CD4-positive, alpha-beta T cell (primary cell): Measurements from ENCODE around the gene RAD51B. TPM values are rescaled to one million over a fixed set of nuclear protein-coding genes. Genes with fewer than 3 reads are reported as not detected.

Experiments used
- ATAC-seq: fragments of 200-7000 bp; cut with Tn5 transposase; one replicate; pipeline ENCODE4 v1.10.0; 2022; ENCODE audit warnings: mild to moderate bottlenecking; ENCODE audit not compliant: poor library complexity
- CTCF ChIA-PET: fragments of 350-600 bp; sonication (Branson Sonifier 250); formaldehyde crosslinking; loops from one replicate; lab custom pipeline; 2021; ENCODE audit warnings: antibody characterized with exemption, inconsistent platforms; lab: Charles Lee
- POLR2A ChIA-PET: fragments of 350-600 bp; sonication (Branson Sonifier 250); formaldehyde crosslinking; loops from one replicate; lab custom pipeline; 2021; ENCODE audit warnings: antibody characterized with exemption, inconsistent platforms; lab: Charles Lee
- DNase-seq, 14 experiments: peaks; one replicate each; pipeline ENCODE4 v3.0.0-alpha.2; 2013 to 2020; ENCODE audit warnings: mixed read lengths in 2 of 14
- H3K27ac ChIP-seq, 2 donors: one replicate each; pipeline versions ENCODE4 v1.5.1 to v1.7.0; 2013; ENCODE audit warnings: low read length in 2 of 2, low read depth in 1 of 2, mild to moderate bottlenecking in 1 of 2
- H3K27me3 ChIP-seq, 2 experiments: 1 replicate in 1 of 2; 2 replicates in 1 of 2; pipeline versions ENCODE4 v1.6.1 to v1.7.0; 2013; ENCODE audit warnings: low read length in 2 of 2, control low read depth in 1 of 2, mild to moderate bottlenecking in 1 of 2, moderate library complexity in 1 of 2; ENCODE audit not compliant: insufficient read depth in 2 of 2, control insufficient read depth in 1 of 2
- H3K36me3 ChIP-seq: one replicate; pipeline ENCODE4 v1.6.1; 2013; ENCODE audit warnings: low read length, control low read depth; ENCODE audit not compliant: insufficient read depth
- H3K4me1 ChIP-seq: one replicate; pipeline ENCODE4 v1.6.1; 2013; ENCODE audit warnings: low read length, control low read depth; ENCODE audit not compliant: insufficient read depth
- H3K4me3 ChIP-seq: one replicate; pipeline ENCODE4 v1.5.1; 2013; ENCODE audit warnings: mild to moderate bottlenecking, low read length, moderate library complexity
- H3K9me3 ChIP-seq, 2 experiments: 1 replicate in 1 of 2; 2 replicates in 1 of 2; pipeline versions ENCODE4 v1.6.1 to v1.7.0; 2013; ENCODE audit warnings: low read length in 2 of 2, mild to moderate bottlenecking in 2 of 2, control low read depth in 1 of 2, moderate library complexity in 1 of 2; ENCODE audit not compliant: control insufficient read depth in 1 of 2, insufficient read depth in 1 of 2
- H3K27ac Mint-ChIP-seq: one replicate; pipeline ENCODE4 v1.8.0; 2020; ENCODE audit warnings: mixed read lengths
- H3K27me3 Mint-ChIP-seq: one replicate; pipeline ENCODE4 v1.8.0; 2021; ENCODE audit warnings: mixed read lengths
- H3K36me3 Mint-ChIP-seq: one replicate; pipeline ENCODE4 v1.8.0; 2021; ENCODE audit warnings: low read depth, mixed read lengths
- H3K4me1 Mint-ChIP-seq: one replicate; pipeline ENCODE4 v1.8.0; 2021; ENCODE audit warnings: low read depth, mixed read lengths
- H3K4me3 Mint-ChIP-seq: one replicate; pipeline ENCODE4 v1.8.0; 2020; ENCODE audit warnings: mild to moderate bottlenecking, mixed read lengths
- H3K9me3 Mint-ChIP-seq: one replicate; pipeline ENCODE4 v1.8.0; 2020; ENCODE audit warnings: mixed read lengths
- intact Hi-C, 2 experiments: fragments of 100-400 bp; cut with DNase I in 1 of 2; cut with micrococcal nuclease in 1 of 2; formaldehyde crosslinking; loops; one replicate each; pipeline versions ENCODE4 v1.15.1 to v1.9.0; 2023 to 2025; cut with DNase I, micrococcal nuclease
- total RNA-seq, 174 experiments: library from RNA in 2 of 174; stranded (reverse) in 2 of 174; gene quantifications; one replicate each; pipeline ENCODE4 v1.2.3 and lab custom pipeline; 2021 to 2026
- TF ChIP-seq, protein P1 (sequence below): fragments of 200-600 bp; IDR thresholded peaks from one replicate; pipeline ENCODE4 v1.8.0; 2022; ENCODE audit warnings: antibody characterized with exemption, mild to moderate bottlenecking

Gene RAD51B
- total RNA-seq, 2 experiments from 2014 or later: 18.4 to 20.0 TPM

DNA sequence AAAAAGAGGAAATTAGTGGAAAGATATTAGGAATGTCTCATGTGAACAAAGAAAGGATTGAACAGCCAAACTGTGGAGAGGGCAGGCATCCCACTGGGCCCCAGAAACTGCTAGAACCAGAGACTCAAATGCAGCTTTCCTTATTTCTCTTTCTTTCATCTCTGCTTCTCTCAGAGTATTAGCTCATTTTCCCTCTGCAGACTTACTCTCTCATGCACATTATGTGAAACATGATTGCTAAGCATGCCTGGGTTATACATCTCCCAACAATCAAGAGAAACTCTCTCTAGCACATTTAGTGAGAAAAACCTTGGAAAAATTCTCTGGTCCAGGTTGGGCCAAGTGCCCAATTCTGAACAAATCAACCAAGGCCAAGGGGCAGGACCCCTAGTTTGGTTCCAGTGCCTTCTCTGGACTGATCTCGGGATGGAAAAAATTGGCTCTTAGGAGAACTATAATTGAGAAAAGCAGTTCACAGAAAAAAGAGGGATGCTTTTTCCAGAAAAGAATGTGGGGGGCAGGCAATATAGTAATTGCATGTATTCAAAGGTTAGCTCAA, 313.1 kb downstream of the RAD51B start:
- Histone ChIP-seq H3K27ac (no peak overlapping the region), H3K36me3 (no peaks in the 10 kb centered on the region), H3K27me3 (no peaks in the 10 kb centered on the region), H3K9me3 (no peaks in the 10 kb centered on the region), H3K4me1 (no peaks in the 10 kb centered on the region), H3K4me3 (no peak overlapping the region)
- H3K4me3 Mint-ChIP-seq: no peak overlapping the region
- intact Hi-C loops: no loop called here
- H3K36me3 Mint-ChIP-seq: no peaks in the 10 kb centered on the region
- POLR2A ChIA-PET: interaction anchor here (0.8 kb wide), 1 partner anchor 11 kb away, joined by 3 read pairs; no protein-coding TSS in a partner anchor
- peaks cover 10% of the 10 kb centered on the region for H3K4me1 Mint-ChIP-seq
- no peak for ATAC-seq
- H3K27ac Mint-ChIP-seq: no peak overlapping the region
- H3K9me3 Mint-ChIP-seq: no peaks in the 10 kb centered on the region
- TF ChIP-seq, protein P1, sequence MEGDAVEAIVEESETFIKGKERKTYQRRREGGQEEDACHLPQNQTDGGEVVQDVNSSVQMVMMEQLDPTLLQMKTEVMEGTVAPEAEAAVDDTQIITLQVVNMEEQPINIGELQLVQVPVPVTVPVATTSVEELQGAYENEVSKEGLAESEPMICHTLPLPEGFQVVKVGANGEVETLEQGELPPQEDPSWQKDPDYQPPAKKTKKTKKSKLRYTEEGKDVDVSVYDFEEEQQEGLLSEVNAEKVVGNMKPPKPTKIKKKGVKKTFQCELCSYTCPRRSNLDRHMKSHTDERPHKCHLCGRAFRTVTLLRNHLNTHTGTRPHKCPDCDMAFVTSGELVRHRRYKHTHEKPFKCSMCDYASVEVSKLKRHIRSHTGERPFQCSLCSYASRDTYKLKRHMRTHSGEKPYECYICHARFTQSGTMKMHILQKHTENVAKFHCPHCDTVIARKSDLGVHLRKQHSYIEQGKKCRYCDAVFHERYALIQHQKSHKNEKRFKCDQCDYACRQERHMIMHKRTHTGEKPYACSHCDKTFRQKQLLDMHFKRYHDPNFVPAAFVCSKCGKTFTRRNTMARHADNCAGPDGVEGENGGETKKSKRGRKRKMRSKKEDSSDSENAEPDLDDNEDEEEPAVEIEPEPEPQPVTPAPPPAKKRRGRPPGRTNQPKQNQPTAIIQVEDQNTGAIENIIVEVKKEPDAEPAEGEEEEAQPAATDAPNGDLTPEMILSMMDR: no peak
- H3K27me3 Mint-ChIP-seq: no peaks in the 10 kb centered on the region
- DNase-seq: no peak
- CTCF ChIA-PET: no interaction called here

DNA sequence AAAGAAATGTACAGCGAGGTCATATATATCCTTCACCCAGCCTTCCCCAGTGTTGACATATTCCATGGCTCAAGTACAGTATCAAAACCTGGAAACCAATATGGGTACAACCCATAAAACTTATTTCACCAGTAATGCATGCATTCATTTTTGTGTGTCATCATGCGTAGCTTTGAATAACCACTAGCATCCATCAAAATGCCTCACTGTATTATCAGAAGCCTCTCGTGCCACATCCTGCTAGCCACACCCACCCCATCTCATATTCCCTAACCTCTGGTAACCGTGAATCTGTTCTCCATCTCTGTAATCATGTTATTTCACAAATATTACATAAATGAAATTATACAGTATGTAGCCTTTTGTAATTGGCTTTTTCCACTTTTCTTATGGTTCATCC, 314.3 kb downstream of the RAD51B start:
- no peaks in the 10 kb centered on the region for H3K4me1 ChIP-seq
- no peaks in the 10 kb centered on the region for H3K27me3 ChIP-seq
- H3K9me3 Mint-ChIP-seq: no peaks in the 10 kb centered on the region
- ChIA-PET CTCF (no interaction called here), POLR2A (no interaction called here)
- no peak overlapping the region for H3K4me3 Mint-ChIP-seq
- H3K9me3 ChIP-seq: no peaks in the 10 kb centered on the region
- H3K4me3 ChIP-seq: no peak overlapping the region
- no peaks in the 10 kb centered on the region for H3K36me3 ChIP-seq
- ATAC-seq (no peak), DNase-seq (no peak)
- intact Hi-C loops: no loop called here
- H3K4me1 Mint-ChIP-seq: peaks cover 10% of the 10 kb centered on the region
- H3K27me3 Mint-ChIP-seq: no peaks in the 10 kb centered on the region
- no peak overlapping the region for H3K27ac Mint-ChIP-seq
- H3K36me3 Mint-ChIP-seq: no peaks in the 10 kb centered on the region
- TF ChIP-seq, protein P1: no peak
- H3K27ac ChIP-seq: no peak overlapping the region

DNA sequence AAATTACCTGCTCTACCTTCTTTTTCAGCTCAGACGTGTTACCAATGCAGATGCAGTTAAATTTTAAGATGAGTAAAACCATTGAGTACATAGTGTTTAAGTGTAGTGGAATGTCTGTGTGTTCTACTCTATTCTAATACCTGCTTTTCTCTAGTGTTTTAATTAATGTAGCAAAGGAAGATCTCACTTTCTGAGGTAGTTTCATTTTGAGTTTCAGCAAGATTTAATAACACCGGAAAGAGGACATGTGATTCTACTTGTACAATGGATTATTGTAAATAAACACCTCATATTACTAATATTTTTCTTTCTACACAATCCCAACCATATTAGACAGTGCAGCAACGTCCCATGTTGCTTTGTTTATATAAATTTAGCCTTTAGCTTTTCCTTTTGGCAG, 315.4 kb downstream of the RAD51B start:
- CTCF ChIA-PET: no interaction called here
- Mint-ChIP-seq H3K9me3 (no peaks in the 10 kb centered on the region), H3K4me1 (peaks cover 10% of the 10 kb centered on the region), H3K27ac (no peak overlapping the region), H3K27me3 (no peaks in the 10 kb centered on the region), H3K36me3 (no peaks in the 10 kb centered on the region), H3K4me3 (no peak overlapping the region)
- ATAC-seq (no peak), DNase-seq (peak in 1 of 14 experiments; percentile 23)
- H3K9me3 ChIP-seq: no peaks in the 10 kb centered on the region
- H3K27ac ChIP-seq: no peak overlapping the region
- intact Hi-C loops: no loop called here
- H3K4me1 ChIP-seq: no peaks in the 10 kb centered on the region
- POLR2A ChIA-PET: interaction anchor here (1.4 kb wide), 1 partner anchor 9 kb away, joined by 4 read pairs; no protein-coding TSS in a partner anchor
- H3K36me3 ChIP-seq: no peaks in the 10 kb centered on the region
- TF ChIP-seq, protein P1: no peak
- no peak overlapping the region for H3K4me3 ChIP-seq
- H3K27me3 ChIP-seq: no peaks in the 10 kb centered on the region
